ENCODE data around the gene SLC4A11. TPM values are rescaled to one million over a fixed set of nuclear protein-coding genes. Genes with fewer than 3 reads are reported as not detected.
A peak's percentile ranks its signal among the peaks of the same experiment; 100 is the strongest.

The SLC4A11 gene
- total and polyA plus RNA-seq, 2 experiments from 2014 or later, result 14.8 to 17.1 TPM

DNA sequence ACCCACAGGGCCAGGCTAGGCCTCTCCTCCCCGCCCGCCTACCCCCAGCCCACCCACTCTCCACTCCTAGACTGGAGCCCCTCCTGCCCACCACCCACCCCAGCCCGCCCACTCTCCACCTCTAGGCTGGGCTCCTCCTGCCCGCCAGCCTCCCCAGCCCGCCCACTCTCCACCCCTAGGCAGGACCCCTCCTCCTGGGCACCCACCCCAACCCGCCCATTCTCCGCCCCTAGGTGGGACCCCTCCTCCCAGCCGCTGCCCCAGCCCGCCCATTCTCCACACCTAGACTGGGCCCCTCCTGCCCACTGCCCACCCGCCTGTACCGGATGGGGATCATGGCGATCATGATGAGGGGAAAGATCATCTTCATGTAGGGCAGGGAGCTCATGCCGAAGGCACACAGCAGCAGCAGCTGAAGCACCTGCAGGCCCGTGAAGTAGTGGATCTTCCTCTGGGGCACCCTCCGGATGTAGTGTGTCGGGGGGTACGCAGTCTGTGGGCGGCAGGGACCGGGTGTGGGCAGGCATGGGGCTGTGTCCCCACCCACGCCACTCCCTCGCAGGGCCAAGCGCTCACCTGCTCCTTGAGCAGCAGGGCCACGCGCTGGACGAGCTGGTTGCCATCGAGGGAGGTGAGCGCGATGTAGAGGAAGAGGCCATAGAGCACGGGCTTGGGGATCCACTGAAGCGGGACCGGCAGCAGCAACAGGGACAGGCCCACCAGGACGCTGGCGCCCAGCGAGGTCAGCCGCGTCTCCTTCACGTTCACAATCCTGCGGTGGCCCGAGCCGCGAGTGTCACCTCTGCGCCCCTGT, 10.8 kb downstream of the SLC4A11 start (continued):
- TF ChIP-seq, protein P1, sequence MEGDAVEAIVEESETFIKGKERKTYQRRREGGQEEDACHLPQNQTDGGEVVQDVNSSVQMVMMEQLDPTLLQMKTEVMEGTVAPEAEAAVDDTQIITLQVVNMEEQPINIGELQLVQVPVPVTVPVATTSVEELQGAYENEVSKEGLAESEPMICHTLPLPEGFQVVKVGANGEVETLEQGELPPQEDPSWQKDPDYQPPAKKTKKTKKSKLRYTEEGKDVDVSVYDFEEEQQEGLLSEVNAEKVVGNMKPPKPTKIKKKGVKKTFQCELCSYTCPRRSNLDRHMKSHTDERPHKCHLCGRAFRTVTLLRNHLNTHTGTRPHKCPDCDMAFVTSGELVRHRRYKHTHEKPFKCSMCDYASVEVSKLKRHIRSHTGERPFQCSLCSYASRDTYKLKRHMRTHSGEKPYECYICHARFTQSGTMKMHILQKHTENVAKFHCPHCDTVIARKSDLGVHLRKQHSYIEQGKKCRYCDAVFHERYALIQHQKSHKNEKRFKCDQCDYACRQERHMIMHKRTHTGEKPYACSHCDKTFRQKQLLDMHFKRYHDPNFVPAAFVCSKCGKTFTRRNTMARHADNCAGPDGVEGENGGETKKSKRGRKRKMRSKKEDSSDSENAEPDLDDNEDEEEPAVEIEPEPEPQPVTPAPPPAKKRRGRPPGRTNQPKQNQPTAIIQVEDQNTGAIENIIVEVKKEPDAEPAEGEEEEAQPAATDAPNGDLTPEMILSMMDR (conservative IDR thresholded peaks at IDR 0.05; ENCODE audit: low read depth in 2 of 2), result no peak
- TF ChIP-seq POLR2AphosphoS5 (IDR thresholded peaks at IDR 0.05; ENCODE audit: low read depth) (no peak), STAT1 (IDR thresholded peaks at IDR 0.05; ENCODE audit: unreplicated experiment) (no peak), EZH2phosphoT487 (IDR thresholded peaks at IDR 0.05; ENCODE audit: unreplicated experiment) (no peak)

- peaks cover 5% of the 10 kb centered on the region for H3K27me3 Mint-ChIP-seq (ENCODE audit: insufficient read depth, low read depth, poor library complexity)
- no peaks in the 10 kb centered on the region for H3K9me3 Mint-ChIP-seq
- no peaks in the 10 kb centered on the region for H3K27me3 ChIP-seq (ENCODE audit: insufficient read depth)
- no peaks in the 10 kb centered on the region for H4K20me1 ChIP-seq (replicated peaks; ENCODE audit: insufficient read depth)
- no peak overlapping the region for H3K4me3 Mint-ChIP-seq
- DNase-seq (ENCODE audit: low spot score), result no peak
- no peaks in the 10 kb centered on the region for H3K9me2 ChIP-seq (ENCODE audit: insufficient read depth)
- H3K36me3 ChIP-seq (ENCODE audit: insufficient read depth), result no peaks in the 10 kb centered on the region
- no peak overlapping the region for H3K4me3 ChIP-seq
- H3K4me2 ChIP-seq, result no peak overlapping the region
- H3K4me1 ChIP-seq (ENCODE audit: insufficient read depth), result no peaks in the 10 kb centered on the region; the same call in 1 of the 2 replicates
- peaks cover 16% of the 10 kb centered on the region; the same call in 2 of the 3 replicates for H3K36me3 Mint-ChIP-seq (ENCODE audit: low read depth)
- H3K27ac ChIP-seq (ENCODE audit: low read depth), result no peak overlapping the region
- no peak overlapping the region for H3K27ac Mint-ChIP-seq
- peaks cover 5% of the 10 kb centered on the region; the same call in 1 of the 3 replicates for H3K4me1 Mint-ChIP-seq
- H2AFZ ChIP-seq, result no peak overlapping the region
- ATAC-seq, result peak; percentile 11
- H3K79me2 ChIP-seq (replicated peaks; ENCODE audit: insufficient read depth), result no peaks in the 10 kb centered on the region
- H3F3A ChIP-seq (replicated peaks; ENCODE audit: low read depth), result no peaks in the 10 kb centered on the region
- TF ChIP-seq ZNF462 (CRISPR knock-in tag; IDR thresholded peaks at IDR 0.05) (no peak), EZH2phosphoT487 (IDR thresholded peaks at IDR 0.05; ENCODE audit: unreplicated experiment) (no peak), EZH2 (IDR thresholded peaks at IDR 0.05; ENCODE audit: low read depth, unreplicated experiment) (no peak), NANOG (IDR thresholded peaks at IDR 0.05; ENCODE audit: borderline replicate concordance) (no peak), ZNF331 (CRISPR knock-in tag; IDR thresholded peaks at IDR 0.05; ENCODE audit: low read depth) (no peak), ZNF114 (CRISPR knock-in tag; IDR thresholded peaks at IDR 0.05) (no peak), STAT1 (IDR thresholded peaks at IDR 0.05; ENCODE audit: unreplicated experiment) (no peak), JUNB (IDR thresholded peaks at IDR 0.05; ENCODE audit: unreplicated experiment) (no peak), REST (IDR thresholded peaks at IDR 0.05; ENCODE audit: unreplicated experiment) (no peak)
- TF ChIP-seq, protein P2, sequence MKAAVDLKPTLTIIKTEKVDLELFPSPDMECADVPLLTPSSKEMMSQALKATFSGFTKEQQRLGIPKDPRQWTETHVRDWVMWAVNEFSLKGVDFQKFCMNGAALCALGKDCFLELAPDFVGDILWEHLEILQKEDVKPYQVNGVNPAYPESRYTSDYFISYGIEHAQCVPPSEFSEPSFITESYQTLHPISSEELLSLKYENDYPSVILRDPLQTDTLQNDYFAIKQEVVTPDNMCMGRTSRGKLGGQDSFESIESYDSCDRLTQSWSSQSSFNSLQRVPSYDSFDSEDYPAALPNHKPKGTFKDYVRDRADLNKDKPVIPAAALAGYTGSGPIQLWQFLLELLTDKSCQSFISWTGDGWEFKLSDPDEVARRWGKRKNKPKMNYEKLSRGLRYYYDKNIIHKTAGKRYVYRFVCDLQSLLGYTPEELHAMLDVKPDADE (IDR thresholded peaks at IDR 0.05), result no peak
Measured at GRCh38 chr20:3227506-3227905, 11.5 kb downstream of the SLC4A11 start.

Measured in GM23338 (cell line).